Measurements from ENCODE around the gene ENTHD1.

The ENTHD1 gene

GRCh38 chr22:39733191-39733590, 160.4 kb downstream of the ENTHD1 start:
- in situ Hi-C loops (cut with HindIII; ENCODE audit: low pct_ligation_motif_present, low sequenced_read_pairs) = no loop called here
- DNase-seq = no peak
- no peak overlapping the region for H3K4me3 ChIP-seq (ENCODE audit: low read depth, low read length)
- H3K27ac ChIP-seq = no peak overlapping the region
- no peaks in the 10 kb centered on the region for H3K36me3 ChIP-seq (replicated peaks)
- no peak for TF ChIP-seq CTCF (IDR thresholded peaks at IDR 0.05; ENCODE audit: low read depth, low read length, missing control alignments)
- H3K27me3 ChIP-seq (replicated peaks) = peaks cover 13% of the 10 kb centered on the region

GRCh38 chr22:39732625-39733024, 160.9 kb downstream of the ENTHD1 start:
- TF ChIP-seq CTCF (IDR thresholded peaks at IDR 0.05; ENCODE audit: low read depth, low read length, missing control alignments) = no peak
- in situ Hi-C loops (cut with HindIII; ENCODE audit: low pct_ligation_motif_present, low sequenced_read_pairs) = no loop called here
- Histone ChIP-seq H3K27ac (no peak overlapping the region), H3K36me3 (replicated peaks) (no peaks in the 10 kb centered on the region), H3K4me3 (ENCODE audit: low read depth, low read length) (no peak overlapping the region), H3K27me3 (replicated peaks) (peaks cover 13% of the 10 kb centered on the region)
- DNase-seq = no peak

- TF ChIP-seq CTCF (IDR thresholded peaks at IDR 0.05; ENCODE audit: low read depth, low read length, missing control alignments) = no peak
- DNase-seq = no peak
- in situ Hi-C loops (cut with HindIII; ENCODE audit: low pct_ligation_motif_present, low sequenced_read_pairs) = no loop called here
- Histone ChIP-seq H3K4me3 (ENCODE audit: low read depth, low read length) (no peak overlapping the region), H3K36me3 (replicated peaks) (no peaks in the 10 kb centered on the region), H3K27me3 (replicated peaks) (peaks cover 12% of the 10 kb centered on the region), H3K27ac (no peak overlapping the region)
Observed at GRCh38 chr22:39731881-39732555, 161.5 kb downstream of the ENTHD1 start.

GRCh38 chr22:39731481-39731880, 162.1 kb downstream of the ENTHD1 start:
- Histone ChIP-seq H3K4me3 (ENCODE audit: low read depth, low read length) (no peak overlapping the region), H3K27ac (no peak overlapping the region), H3K36me3 (replicated peaks) (no peaks in the 10 kb centered on the region), H3K27me3 (replicated peaks) (peaks cover 13% of the 10 kb centered on the region)
- DNase-seq = no peak
- TF ChIP-seq CTCF (IDR thresholded peaks at IDR 0.05; ENCODE audit: low read depth, low read length, missing control alignments) = no peak
- in situ Hi-C loops (cut with HindIII; ENCODE audit: low pct_ligation_motif_present, low sequenced_read_pairs) = no loop called here

- H3K27ac ChIP-seq = no peak overlapping the region
- H3K27me3 ChIP-seq (replicated peaks) = peaks cover 14% of the 10 kb centered on the region
- no peak for DNase-seq
- in situ Hi-C loops (cut with HindIII; ENCODE audit: low pct_ligation_motif_present, low sequenced_read_pairs) = no loop called here
- no peak for TF ChIP-seq CTCF (IDR thresholded peaks at IDR 0.05; ENCODE audit: low read depth, low read length, missing control alignments)
- no peak overlapping the region for H3K4me3 ChIP-seq (ENCODE audit: low read depth, low read length)
- no peaks in the 10 kb centered on the region for H3K36me3 ChIP-seq (replicated peaks)
Observed at GRCh38 chr22:39729141-39729934, 164.2 kb downstream of the ENTHD1 start.

All from brain microvascular endothelial cell (primary cell).